Right cardiac atrium (tissue), 5 donors: ENCODE measurements around the gene PCDHA11. TPM values are rescaled to one million over a fixed set of nuclear protein-coding genes. Genes with fewer than 3 reads are reported as not detected.
"Not testable (repeated sequence)": the region's sequence is repeated elsewhere in the genome, so short reads cannot be mapped to it uniquely, and the experiment has no call there.

Experiments used
- ATAC-seq, 2 donors: fragments of 200-7000 bp; cut with Tn5 transposase; one replicate each; pipeline versions ENCODE4 v1.8.0 to v1.9.1; 2020; ENCODE audit warnings: moderate library complexity in 2 of 2, mild to moderate bottlenecking in 1 of 2
- DNase-seq, 3 donors: peaks; one replicate each; pipeline ENCODE4 v3.0.0-alpha.2; 2020
- H3K27ac ChIP-seq: one replicate; pipeline ENCODE4 v1.5.1; 2013; ENCODE audit warnings: mild to moderate bottlenecking, low read length, control low read depth, moderate library complexity
- H3K27me3 ChIP-seq: one replicate; pipeline ENCODE4 v1.6.1; 2013; ENCODE audit not compliant: control insufficient read depth, insufficient read depth
- H3K4me1 ChIP-seq: one replicate; pipeline ENCODE4 v1.6.1; 2013; ENCODE audit warnings: low read length; ENCODE audit not compliant: control insufficient read depth, insufficient read depth
- H3K4me3 ChIP-seq: one replicate; pipeline ENCODE4 v1.5.1; 2013; ENCODE audit warnings: low read length, control low read depth
- H3K9me3 ChIP-seq: one replicate; pipeline ENCODE4 v1.6.1; 2013; ENCODE audit warnings: low read length; ENCODE audit not compliant: control insufficient read depth
- WGBS: extraction: QIAGEN DNeasy Blood & Tissue Kit; methylation state at CpG from one replicate; pipeline ENCODE4 v1.1.7; 2013; 5-methylcytosine and 5-hydroxymethylcytosine counted together
- intact Hi-C, 4 donors: fragments of 100-400 bp; cut with DNase I; formaldehyde crosslinking; loops; one replicate each; pipeline versions ENCODE4 v1.11.0 to v1.14.0; 2022 to 2023
- long read RNA-seq, 4 donors: library from polyadenylated mRNA; unstranded; transcript quantifications; one replicate each; pipeline ENCODE4 v2.0.0, GENCODE V29; 2020 to 2021
- polyA plus RNA-seq: library from polyadenylated mRNA; stranded (reverse); fragments of 200-250 nt; gene quantifications from one replicate; pipeline ENCODE4 v1.2.3, GENCODE V29; 2013
- total RNA-seq, 4 donors: library from RNA; stranded (reverse); fragmentation: NEBNext Ultra II Directional; extraction: Animal tissue kit (Norgen Biotek cat#: 25700); gene quantifications; one replicate each; pipeline ENCODE4 v1.2.1, GENCODE V29; 2021
- donor health status: healthy with polysubstance abuse.
- donor health status: DM: no; HTN: yes; CAD: no.
- donor health status: DM: no; HTN: no; CAD: no.
- donor health status: DM: no; HTN: yes; CAD: no; lungs with severe emphysema.
- donor health status: DM: yes; HTN: yes; CAD: no.

The PCDHA11 gene
- total RNA-seq: under 1 TPM in 3 of 4 donors, not detected in 1; 0.06 to 0.42 (median 0.12) TPM
- not detected for polyA plus RNA-seq
- long read RNA-seq, donor 1: 0 reads
- long read RNA-seq, donor 2: 0 reads
- long read RNA-seq, donor 3: 0 reads
- long read RNA-seq, donor 4: 0 reads

GRCh38 chr5:140868721-140869554 lies at the start of gene PCDHA11:
Gene PCDHA11 (plus strand): TSS chr5:140868957. CDS start chr5:140869104, 147 bp downstream.
- DNase-seq (no peak), ATAC-seq (no peak)
- H3K27ac ChIP-seq: no peak within 1 kb of the TSS
- H3K4me1 ChIP-seq: no peaks in the 10 kb centered on the region
- peaks cover 9% of the 10 kb centered on the region for H3K9me3 ChIP-seq
- WGBS: 13% methylated on average over 41 of the region's 41 CpGs
- no peaks in the 10 kb centered on the region for H3K27me3 ChIP-seq
- no peak within 1 kb of the TSS for H3K4me3 ChIP-seq
- intact Hi-C loops: no loop called here

- H3K4me3 ChIP-seq: no peak within 1 kb of the TSS
- WGBS: 24% methylated on average over 39 of the region's 39 CpGs
- H3K27ac ChIP-seq: no peak within 1 kb of the TSS
- H3K9me3 ChIP-seq: no peaks in the 10 kb centered on the region
- H3K4me1 ChIP-seq: no peaks in the 10 kb centered on the region
- ATAC-seq (no peak), DNase-seq (peak in 2 of 3 donors; percentile 33 to 59)
- intact Hi-C loops: no loop called here
- no peaks in the 10 kb centered on the region for H3K27me3 ChIP-seq
Observed at GRCh38 chr5:140821375-140822280, 47.1 kb upstream of the PCDHA11 start, which contains the start of gene PCDHA5. Gene PCDHA5 (plus strand): TSS chr5:140821613.

- no peak for ATAC-seq
- no peaks in the 10 kb centered on the region for H3K27me3 ChIP-seq
- intact Hi-C loops: no loop called here
- no peak for DNase-seq
- H3K9me3 ChIP-seq: no peaks in the 10 kb centered on the region
- H3K4me1 ChIP-seq: no peaks in the 10 kb centered on the region
- H3K27ac ChIP-seq: no peak overlapping the region
- WGBS: 26% methylated on average over 6 of the region's 6 CpGs
- H3K4me3 ChIP-seq: no peak overlapping the region
Observed at GRCh38 chr5:140822281-140822629, 46.5 kb upstream of the PCDHA11 start.

DNA sequence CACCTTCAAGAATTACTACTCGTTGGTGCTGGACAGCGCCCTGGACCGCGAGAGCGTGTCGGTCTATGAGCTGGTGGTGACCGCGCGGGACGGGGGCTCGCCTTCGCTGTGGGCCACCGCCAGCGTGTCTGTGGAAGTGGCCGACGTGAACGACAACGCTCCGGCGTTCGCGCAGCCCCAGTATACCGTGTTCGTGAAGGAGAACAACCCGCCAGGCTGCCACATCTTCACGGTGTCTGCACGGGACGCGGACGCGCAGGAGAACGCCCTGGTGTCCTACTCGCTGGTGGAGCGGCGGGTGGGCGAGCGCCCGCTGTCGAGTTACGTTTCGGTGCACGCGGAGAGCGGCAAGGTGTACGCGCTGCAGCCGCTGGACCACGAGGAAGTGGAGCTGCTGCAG lies 45.8 kb upstream of the PCDHA11 start:
- H3K27me3 ChIP-seq, H3K4me3 ChIP-seq, H3K27ac ChIP-seq, H3K4me1 ChIP-seq, ATAC-seq, H3K9me3 ChIP-seq, intact Hi-C loops: not testable (repeated sequence)
- peak in 1 of 3 donors; percentile 40 for DNase-seq
- WGBS: 43% methylated on average over 48 of the region's 48 CpGs

DNA sequence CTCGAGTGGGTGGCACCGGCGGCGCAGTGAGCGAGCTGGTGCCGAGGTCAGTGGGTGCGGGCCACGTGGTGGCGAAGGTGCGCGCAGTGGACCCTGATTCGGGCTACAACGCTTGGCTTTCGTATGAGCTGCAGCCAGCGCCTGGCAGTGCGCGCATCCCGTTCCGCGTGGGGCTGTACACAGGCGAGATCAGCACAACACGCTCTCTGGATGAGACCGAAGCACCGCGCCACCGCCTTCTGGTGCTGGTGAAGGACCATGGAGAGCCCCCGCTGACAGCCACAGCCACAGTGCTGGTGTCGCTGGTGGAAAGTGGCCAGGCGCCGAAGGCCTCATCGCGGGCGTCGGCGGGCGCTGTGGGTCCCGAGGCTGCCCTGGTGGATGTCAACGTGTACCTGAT lies 45.3 kb upstream of the PCDHA11 start:
- H3K9me3 ChIP-seq: peaks cover 2% of the 10 kb centered on the region
- H3K27me3 ChIP-seq: no peaks in the 10 kb centered on the region
- no peak overlapping the region for H3K4me3 ChIP-seq
- DNase-seq (no peak), ATAC-seq (no peak)
- intact Hi-C loops: no loop called here
- no peak overlapping the region for H3K27ac ChIP-seq
- 50% methylated on average over 38 of the region's 38 CpGs for WGBS
- no peaks in the 10 kb centered on the region for H3K4me1 ChIP-seq

DNA sequence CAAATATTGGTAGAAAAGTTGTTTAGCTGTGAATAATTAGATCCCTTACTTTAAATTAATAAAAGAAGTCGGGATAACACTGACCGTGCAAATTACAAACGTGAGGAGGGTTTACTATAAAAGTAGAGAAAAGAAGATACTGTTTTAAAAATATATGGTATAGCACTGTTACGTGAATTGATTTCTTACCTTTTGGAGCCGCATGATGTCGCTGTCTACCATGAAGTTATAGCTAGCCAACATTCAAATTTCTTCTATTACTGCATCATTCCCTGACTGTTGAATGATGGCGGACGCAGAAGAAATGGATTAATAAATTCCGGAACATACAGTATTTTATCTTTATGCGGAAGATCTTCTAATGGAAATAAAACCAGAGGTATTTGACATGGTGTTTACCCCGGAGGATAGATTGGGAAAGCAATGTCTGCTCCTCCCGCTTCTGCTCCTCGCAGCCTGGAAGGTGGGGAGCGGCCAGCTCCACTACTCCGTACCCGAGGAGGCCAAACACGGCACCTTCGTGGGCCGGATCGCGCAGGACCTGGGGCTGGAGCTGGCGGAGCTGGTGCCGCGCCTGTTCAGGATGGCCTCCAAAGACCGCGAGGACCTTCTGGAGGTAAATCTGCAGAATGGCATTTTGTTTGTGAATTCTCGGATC lies 40.9 kb upstream of the PCDHA11 start, which contains the start of gene PCDHA6:
TSS of gene PCDHA6 (plus strand) at position 257 of the 658 bp plus-strand sequence. CDS start at position 389, 132 bp downstream.
- Histone ChIP-seq H3K9me3 (peaks cover 2% of the 10 kb centered on the region), H3K4me3 (no peak within 1 kb of the TSS), H3K27me3 (no peaks in the 10 kb centered on the region), H3K4me1 (no peaks in the 10 kb centered on the region), H3K27ac (no peak within 1 kb of the TSS)
- no peak for ATAC-seq
- intact Hi-C loops: no loop called here
- WGBS: 15% methylated on average over 27 of the region's 27 CpGs
- DNase-seq: no peak

GRCh38 chr5:140828362-140828737 lies 40.4 kb upstream of the PCDHA11 start:
- no peak overlapping the region for H3K4me3 ChIP-seq
- no peak for ATAC-seq
- intact Hi-C loops: no loop called here
- 17% methylated on average over 18 of the region's 18 CpGs for WGBS
- H3K27ac ChIP-seq: no peak overlapping the region
- H3K27me3 ChIP-seq: no peaks in the 10 kb centered on the region
- no peak for DNase-seq
- H3K9me3 ChIP-seq: peaks cover 2% of the 10 kb centered on the region
- H3K4me1 ChIP-seq: no peaks in the 10 kb centered on the region

- H3K4me3 ChIP-seq, H3K27ac ChIP-seq, ATAC-seq, intact Hi-C loops, H3K9me3 ChIP-seq, H3K4me1 ChIP-seq, DNase-seq, H3K27me3 ChIP-seq: not testable (repeated sequence)
- 33% methylated on average over 106 of the region's 106 CpGs for WGBS
Observed at GRCh38 chr5:140829511-140830501, 39.0 kb upstream of the PCDHA11 start.

DNA sequence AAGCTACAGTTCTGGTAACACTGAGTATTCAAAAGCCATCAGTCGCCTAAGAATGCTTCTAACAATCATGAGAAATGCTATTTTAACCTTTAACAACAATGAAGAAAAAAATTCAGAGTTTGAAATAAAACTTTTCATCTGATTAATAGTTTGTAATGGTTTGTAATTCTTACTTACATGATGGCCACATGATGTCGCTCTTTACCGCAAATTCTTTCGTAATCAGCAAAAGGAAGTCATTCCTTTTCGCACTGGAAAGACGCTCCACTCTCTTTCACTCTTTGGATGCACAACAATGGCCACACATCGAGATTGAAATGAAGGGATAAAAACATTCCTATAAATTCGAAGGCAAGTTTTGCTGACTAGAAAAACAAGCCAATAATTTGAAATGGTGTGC lies 34.8 kb upstream of the PCDHA11 start, which contains the start of gene PCDHA7:
TSS of gene PCDHA7 (plus strand) at position 277 of the 400 bp plus-strand sequence. CDS start at position 392, 115 bp downstream.
- 7% methylated on average over 8 of the region's 8 CpGs for WGBS
- ATAC-seq (no peak), DNase-seq (no peak)
- H3K9me3 ChIP-seq: peaks cover 3% of the 10 kb centered on the region
- intact Hi-C loops: no loop called here
- no peaks in the 10 kb centered on the region for H3K27me3 ChIP-seq
- no peak within 1 kb of the TSS for H3K4me3 ChIP-seq
- no peak within 1 kb of the TSS for H3K27ac ChIP-seq
- H3K4me1 ChIP-seq: no peaks in the 10 kb centered on the region
